ENCODE results near the gene BRF1.

BRF1 gene

GRCh38 chr14:105250008-105250366, 50.8 kb downstream of the BRF1 start:
- Histone ChIP-seq H3K27ac (ENCODE audit: low read depth, low read length) (no peak overlapping the region), H3K4me2 (ENCODE audit: low read length) (peak overlapping the region; percentile 80; the same call in 1 of the 2 replicates)
- TF ChIP-seq CTCF (IDR thresholded peaks at IDR 0.05; ENCODE audit: low read depth, low read length, poor library complexity, severe bottlenecking) (no peak), EZH2phosphoT487 (IDR thresholded peaks at IDR 0.05; ENCODE audit: borderline replicate concordance, low read length) (no peak)

GRCh38 chr14:105249182-105250007, 51.4 kb downstream of the BRF1 start:
- Histone ChIP-seq H3K4me2 (ENCODE audit: low read length) (peak overlapping the region; percentile 80), H3K36me3 (ENCODE audit: control insufficient read depth, low read length) (peaks cover 25% of the 10 kb centered on the region), H3K27ac (ENCODE audit: low read depth, low read length) (no peak overlapping the region), H3K4me3 (ENCODE audit: low read length) (peak overlapping the region; percentile 82), H4K20me1 (ENCODE audit: control insufficient read depth, insufficient read depth, low read depth, low read length) (no peaks in the 10 kb centered on the region; the same call in 1 of the 2 replicates), H3K27me3 (ENCODE audit: control insufficient read depth, low read length) (no peaks in the 10 kb centered on the region), H3K9me3 (ENCODE audit: control insufficient read depth, insufficient read depth, low read length) (no peaks in the 10 kb centered on the region), H3K9me2 (replicated peaks; ENCODE audit: control insufficient read depth, low read length) (no peaks in the 10 kb centered on the region), H3K79me2 (ENCODE audit: control insufficient read depth, low read length) (peaks cover 32% of the 10 kb centered on the region), H3F3A (ENCODE audit: control insufficient read depth, insufficient read depth) (peaks cover 6% of the 10 kb centered on the region; the same call in 1 of the 2 replicates), H3K4me1 (ENCODE audit: control insufficient read depth, low read length) (peaks cover 33% of the 10 kb centered on the region)
- no peak for TF ChIP-seq EZH2phosphoT487 (IDR thresholded peaks at IDR 0.05; ENCODE audit: borderline replicate concordance, low read length)
- TF ChIP-seq CTCF (IDR thresholded peaks at IDR 0.05; ENCODE audit: low read depth, low read length, poor library complexity, severe bottlenecking), result no peak

More at GRCh38 chr14:105250008-105250366, 50.8 kb downstream of the BRF1 start:
- Histone ChIP-seq H3K79me2 (ENCODE audit: control insufficient read depth, low read length) (peaks cover 29% of the 10 kb centered on the region), H3K4me3 (ENCODE audit: low read length) (no peak overlapping the region), H3K9me3 (ENCODE audit: control insufficient read depth, insufficient read depth, low read length) (no peaks in the 10 kb centered on the region), H3F3A (ENCODE audit: control insufficient read depth, insufficient read depth) (peaks cover 6% of the 10 kb centered on the region; the same call in 1 of the 2 replicates), H3K27me3 (ENCODE audit: control insufficient read depth, low read length) (no peaks in the 10 kb centered on the region), H3K9me2 (replicated peaks; ENCODE audit: control insufficient read depth, low read length) (no peaks in the 10 kb centered on the region), H3K4me1 (ENCODE audit: control insufficient read depth, low read length) (peaks cover 37% of the 10 kb centered on the region), H3K36me3 (ENCODE audit: control insufficient read depth, low read length) (peaks cover 25% of the 10 kb centered on the region), H4K20me1 (ENCODE audit: control insufficient read depth, insufficient read depth, low read depth, low read length) (no peaks in the 10 kb centered on the region; the same call in 1 of the 2 replicates)

GRCh38 chr14:105248368-105249181, 52.2 kb downstream of the BRF1 start, which contains the start of gene BTBD6:
BTBD6 (plus strand) TSS chr14:105248533; CDS start chr14:105248712, 179 bp downstream.
- Histone ChIP-seq H3K27ac (ENCODE audit: low read depth, low read length) (no peak within 1 kb of the TSS), H3K27me3 (ENCODE audit: control insufficient read depth, low read length) (no peaks in the 10 kb centered on the region), H3K9me3 (ENCODE audit: control insufficient read depth, insufficient read depth, low read length) (no peaks in the 10 kb centered on the region), H4K20me1 (ENCODE audit: control insufficient read depth, insufficient read depth, low read depth, low read length) (no peaks in the 10 kb centered on the region; the same call in 1 of the 2 replicates), H3K36me3 (ENCODE audit: control insufficient read depth, low read length) (peaks cover 25% of the 10 kb centered on the region), H3F3A (ENCODE audit: control insufficient read depth, insufficient read depth) (peaks cover 6% of the 10 kb centered on the region; the same call in 1 of the 2 replicates), H3K4me2 (ENCODE audit: low read length) (peak within 1 kb of the TSS; percentile 80), H3K9me2 (replicated peaks; ENCODE audit: control insufficient read depth, low read length) (no peaks in the 10 kb centered on the region), H3K4me3 (ENCODE audit: low read length) (peak within 1 kb of the TSS; percentile 82), H3K79me2 (ENCODE audit: control insufficient read depth, low read length) (peaks cover 35% of the 10 kb centered on the region), H3K4me1 (ENCODE audit: control insufficient read depth, low read length) (peaks cover 33% of the 10 kb centered on the region)
- TF ChIP-seq CTCF (IDR thresholded peaks at IDR 0.05; ENCODE audit: low read depth, low read length, poor library complexity, severe bottlenecking) (no peak), EZH2phosphoT487 (IDR thresholded peaks at IDR 0.05; ENCODE audit: borderline replicate concordance, low read length) (no peak)

Measured in DOHH2 (cell line).